A673 (cell line): Measurements from ENCODE around the gene BABAM1. TPM values are rescaled to one million over a fixed set of nuclear protein-coding genes. Genes with fewer than 3 reads are reported as not detected.
A peak's percentile ranks its signal among the peaks of the same experiment; 100 is the strongest.

ENCODE experiments used
- BruUV-seq: library from RNA; stranded (reverse); fragments of 400-500 nt; replicated peaks from 2 replicates; lab custom pipeline; 2021; lab: Mats Ljungman, UMichigan
- CTCF ChIA-PET: fragments of 300-600 bp; sonication (Branson Sonifier 250); formaldehyde crosslinking; loops from one replicate; lab custom pipeline; 2022; ENCODE audit warnings: antibody characterized with exemption; lab: Charles Lee
- POLR2A ChIA-PET: fragments of 300-600 bp; sonication (Branson Sonifier 250); formaldehyde crosslinking; loops from one replicate; lab custom pipeline; 2022; ENCODE audit warnings: antibody characterized with exemption; ENCODE audit not compliant: low non-redundant PET; lab: Charles Lee
- DNase-seq: peaks from one replicate; pipeline ENCODE4 v3.0.0-alpha.2; 2015; ENCODE audit warnings: low spot score
- H3K27ac ChIP-seq: fragments of 200-600 bp; sonication (generic); 2 replicates; pipeline ENCODE4 v1.5.1; 2016; ENCODE audit warnings: mixed run types, low read depth, mild to moderate bottlenecking, mixed read lengths, antibody characterized with exemption, low read length; ENCODE audit not compliant: poor library complexity, severe bottlenecking
- H3K27me3 ChIP-seq: fragments of 200-600 bp; sonication (generic); replicated peaks from 2 replicates; pipeline ENCODE4 v1.6.1; 2017; ENCODE audit warnings: mixed run types, low read depth, mild to moderate bottlenecking, mixed read lengths, antibody characterized with exemption, low read length; ENCODE audit not compliant: insufficient read depth, poor library complexity
- H3K36me3 ChIP-seq: fragments of 200-600 bp; sonication (generic); 2 replicates; pipeline ENCODE4 v1.6.1; 2016; ENCODE audit warnings: mixed run types, mild to moderate bottlenecking, mixed read lengths, antibody characterized with exemption, low read length; ENCODE audit not compliant: insufficient read depth, poor library complexity, severe bottlenecking
- H3K4me1 ChIP-seq: fragments of 200-600 bp; sonication (generic); 2 replicates; pipeline ENCODE4 v1.6.1; 2017; ENCODE audit warnings: mixed run types, mild to moderate bottlenecking, mixed read lengths, antibody characterized with exemption, low read length; ENCODE audit not compliant: insufficient read depth, poor library complexity, severe bottlenecking
- H3K4me3 ChIP-seq: fragments of 200-600 bp; sonication (generic); 2 replicates; pipeline ENCODE4 v1.5.1; 2016; ENCODE audit warnings: low read depth, mixed run types, mild to moderate bottlenecking, mixed read lengths, low read length; ENCODE audit not compliant: poor library complexity, severe bottlenecking
- H3K9me3 ChIP-seq: fragments of 200-600 bp; sonication (generic); 2 replicates; pipeline ENCODE4 v1.6.1; 2016; ENCODE audit warnings: mixed run types, low read depth, mild to moderate bottlenecking, mixed read lengths, antibody characterized with exemption, low read length; ENCODE audit not compliant: poor library complexity, severe bottlenecking
- CTCF ChIP-seq: fragments of 300-800, 200-600 bp; sonication (generic); conservative IDR thresholded peaks from 2 replicates; pipeline ENCODE4 v1.5.1; 2017; ENCODE audit warnings: low read depth, mild to moderate bottlenecking, antibody characterized with exemption, low read length, moderate library complexity, mixed read lengths
- EZH2 ChIP-seq: fragments of 200-600 bp; sonication (generic); IDR thresholded peaks from 2 replicates; pipeline ENCODE4 v1.6.1; 2017; ENCODE audit warnings: borderline replicate concordance, low read depth, mild to moderate bottlenecking, mixed read lengths, antibody characterized with exemption, low read length; ENCODE audit not compliant: poor library complexity, severe bottlenecking
- intact Hi-C: fragments of 100-400 bp; cut with micrococcal nuclease; formaldehyde crosslinking; loops from one replicate; pipeline ENCODE4 v1.10.0; 2022; ENCODE audit not compliant: unreplicated experiment
- total RNA-seq: library from RNA; stranded (reverse); gene quantifications from 2 replicates; pipeline ENCODE4 v1.2.3, GENCODE V29; 2021

Gene BABAM1
- total RNA-seq, 1 experiment from 2014 or later = 147 TPM

- TF ChIP-seq EZH2 (no peak), CTCF (no peak)
- Histone ChIP-seq H3K27ac (peak overlapping the region; percentile 85), H3K4me3 (peak overlapping the region; percentile 86), H3K27me3 (no peaks in the 10 kb centered on the region), H3K9me3 (no peaks in the 10 kb centered on the region), H3K4me1 (peaks cover 19% of the 10 kb centered on the region), H3K36me3 (peaks cover 6% of the 10 kb centered on the region)
- no peak for DNase-seq
- no TSS peak for BruUV-seq
- CTCF ChIA-PET = no interaction called here
- POLR2A ChIA-PET = interaction anchor here (0.7 kb wide), 1 partner anchor 1166 kb away, joined by 4 read pairs; no protein-coding TSS in a partner anchor
- intact Hi-C loops = no loop called here
Measured at GRCh38 chr19:17302391-17303166, 35.3 kb downstream of the BABAM1 start.

GRCh38 chr19:17303167-17303939 lies 36.1 kb downstream of the BABAM1 start, which contains the start of gene ABHD8:
TSS of gene ABHD8 (minus strand) at chr19:17303425. CDS start at chr19:17301616, 1,809 bp downstream.
- Histone ChIP-seq H3K9me3 (no peaks in the 10 kb centered on the region), H3K27ac (peak within 1 kb of the TSS; percentile 85), H3K4me1 (peaks cover 19% of the 10 kb centered on the region), H3K36me3 (peaks cover 4% of the 10 kb centered on the region), H3K4me3 (peak within 1 kb of the TSS; percentile 86), H3K27me3 (no peaks in the 10 kb centered on the region)
- intact Hi-C loops = no loop called here
- no TSS peak for BruUV-seq
- POLR2A ChIA-PET = interaction anchor here (0.7 kb wide), 1 partner anchor 1165 kb away, joined by 4 read pairs; no protein-coding TSS in a partner anchor
- CTCF ChIA-PET = no interaction called here
- TF ChIP-seq CTCF (0 out of 2 replicates have a peak, but pooled peaks have one; percentile 34), EZH2 (no peak)
- DNase-seq = peak; percentile 96

- POLR2A ChIA-PET = no interaction called here
- BruUV-seq = no TSS peak
Measured at GRCh38 chr19:17303940-17304267, 36.7 kb downstream of the BABAM1 start.

More at GRCh38 chr19:17303940-17304267, 36.7 kb downstream of the BABAM1 start:
- Histone ChIP-seq H3K9me3 (no peaks in the 10 kb centered on the region), H3K27me3 (no peaks in the 10 kb centered on the region), H3K4me1 (peaks cover 19% of the 10 kb centered on the region), H3K4me3 (peak overlapping the region; percentile 86), H3K36me3 (no peaks in the 10 kb centered on the region), H3K27ac (peak overlapping the region; percentile 85)
- intact Hi-C loops = no loop called here
- DNase-seq = no peak
- TF ChIP-seq CTCF (no peak), EZH2 (no peak)
- CTCF ChIA-PET = no interaction called here
